ENCODE results near the gene ERN1.

Gene ERN1

DNA sequence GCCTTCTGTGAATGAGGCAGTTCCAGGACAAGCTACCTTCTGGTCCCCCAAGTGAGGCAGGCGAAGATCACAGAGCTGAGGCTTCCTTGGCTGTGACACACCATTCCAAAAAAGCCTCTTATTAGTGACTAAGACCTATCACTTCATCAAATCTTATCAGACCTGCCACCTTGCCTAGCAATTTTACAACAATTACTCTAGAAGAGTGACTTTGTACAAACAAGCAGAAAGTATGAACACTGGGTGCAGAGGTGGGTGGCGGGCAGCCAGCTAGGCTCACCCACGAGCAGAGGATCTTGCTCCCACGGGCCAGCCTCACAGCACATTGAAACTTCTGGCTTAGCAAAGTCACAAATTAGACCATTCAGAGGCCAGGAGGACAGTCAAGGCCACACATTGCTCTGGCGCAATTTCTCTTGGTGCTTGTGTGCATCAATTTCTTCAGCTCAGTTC is 107.3 kb downstream of the ERN1 start:
- POLR2A ChIA-PET, result no interaction called here
- Histone ChIP-seq H3K9me3 (ENCODE audit: control insufficient read depth, insufficient read depth, low read depth, low read length) (no peaks in the 10 kb centered on the region), H3K4me3 (ENCODE audit: low read depth, low read length) (no peak overlapping the region), H3K36me3 (ENCODE audit: control insufficient read depth in 2 of 2, insufficient read depth in 1 of 2, low read length in 2 of 2) (no peaks in the 10 kb centered on the region), H3K4me1 (ENCODE audit: control insufficient read depth, insufficient read depth, low read length) (no peaks in the 10 kb centered on the region), H3K27ac (ENCODE audit: extremely low read depth, low read depth, low read length) (no peak overlapping the region)
- CTCF ChIA-PET, result interaction anchor here (0.6 to 1.4 kb wide), 7 partner anchors 98 to 1119 kb away, joined by 3 to 7 read pairs (median 4); no protein-coding TSS in a partner anchor
- TF ChIP-seq, protein P1, sequence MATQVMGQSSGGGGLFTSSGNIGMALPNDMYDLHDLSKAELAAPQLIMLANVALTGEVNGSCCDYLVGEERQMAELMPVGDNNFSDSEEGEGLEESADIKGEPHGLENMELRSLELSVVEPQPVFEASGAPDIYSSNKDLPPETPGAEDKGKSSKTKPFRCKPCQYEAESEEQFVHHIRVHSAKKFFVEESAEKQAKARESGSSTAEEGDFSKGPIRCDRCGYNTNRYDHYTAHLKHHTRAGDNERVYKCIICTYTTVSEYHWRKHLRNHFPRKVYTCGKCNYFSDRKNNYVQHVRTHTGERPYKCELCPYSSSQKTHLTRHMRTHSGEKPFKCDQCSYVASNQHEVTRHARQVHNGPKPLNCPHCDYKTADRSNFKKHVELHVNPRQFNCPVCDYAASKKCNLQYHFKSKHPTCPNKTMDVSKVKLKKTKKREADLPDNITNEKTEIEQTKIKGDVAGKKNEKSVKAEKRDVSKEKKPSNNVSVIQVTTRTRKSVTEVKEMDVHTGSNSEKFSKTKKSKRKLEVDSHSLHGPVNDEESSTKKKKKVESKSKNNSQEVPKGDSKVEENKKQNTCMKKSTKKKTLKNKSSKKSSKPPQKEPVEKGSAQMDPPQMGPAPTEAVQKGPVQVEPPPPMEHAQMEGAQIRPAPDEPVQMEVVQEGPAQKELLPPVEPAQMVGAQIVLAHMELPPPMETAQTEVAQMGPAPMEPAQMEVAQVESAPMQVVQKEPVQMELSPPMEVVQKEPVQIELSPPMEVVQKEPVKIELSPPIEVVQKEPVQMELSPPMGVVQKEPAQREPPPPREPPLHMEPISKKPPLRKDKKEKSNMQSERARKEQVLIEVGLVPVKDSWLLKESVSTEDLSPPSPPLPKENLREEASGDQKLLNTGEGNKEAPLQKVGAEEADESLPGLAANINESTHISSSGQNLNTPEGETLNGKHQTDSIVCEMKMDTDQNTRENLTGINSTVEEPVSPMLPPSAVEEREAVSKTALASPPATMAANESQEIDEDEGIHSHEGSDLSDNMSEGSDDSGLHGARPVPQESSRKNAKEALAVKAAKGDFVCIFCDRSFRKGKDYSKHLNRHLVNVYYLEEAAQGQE (tag by site-specific recombination; IDR thresholded peaks at IDR 0.05), result no peak
- peak; percentile 52 for TF ChIP-seq EGR2 (tag by site-specific recombination; IDR thresholded peaks at IDR 0.05; ENCODE audit: low read depth)
- TF ChIP-seq, protein P2, sequence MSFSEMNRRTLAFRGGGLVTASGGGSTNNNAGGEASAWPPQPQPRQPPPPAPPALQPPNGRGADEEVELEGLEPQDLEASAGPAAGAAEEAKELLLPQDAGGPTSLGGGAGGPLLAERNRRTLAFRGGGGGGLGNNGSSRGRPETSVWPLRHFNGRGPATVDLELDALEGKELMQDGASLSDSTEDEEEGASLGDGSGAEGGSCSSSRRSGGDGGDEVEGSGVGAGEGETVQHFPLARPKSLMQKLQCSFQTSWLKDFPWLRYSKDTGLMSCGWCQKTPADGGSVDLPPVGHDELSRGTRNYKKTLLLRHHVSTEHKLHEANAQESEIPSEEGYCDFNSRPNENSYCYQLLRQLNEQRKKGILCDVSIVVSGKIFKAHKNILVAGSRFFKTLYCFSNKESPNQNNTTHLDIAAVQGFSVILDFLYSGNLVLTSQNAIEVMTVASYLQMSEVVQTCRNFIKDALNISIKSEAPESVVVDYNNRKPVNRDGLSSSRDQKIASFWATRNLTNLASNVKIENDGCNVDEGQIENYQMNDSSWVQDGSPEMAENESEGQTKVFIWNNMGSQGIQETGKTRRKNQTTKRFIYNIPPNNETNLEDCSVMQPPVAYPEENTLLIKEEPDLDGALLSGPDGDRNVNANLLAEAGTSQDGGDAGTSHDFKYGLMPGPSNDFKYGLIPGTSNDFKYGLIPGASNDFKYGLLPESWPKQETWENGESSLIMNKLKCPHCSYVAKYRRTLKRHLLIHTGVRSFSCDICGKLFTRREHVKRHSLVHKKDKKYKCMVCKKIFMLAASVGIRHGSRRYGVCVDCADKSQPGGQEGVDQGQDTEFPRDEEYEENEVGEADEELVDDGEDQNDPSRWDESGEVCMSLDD (tag by site-specific recombination; IDR thresholded peaks at IDR 0.05), result no peak
- TF ChIP-seq MYNN (tag by site-specific recombination; IDR thresholded peaks at IDR 0.05; ENCODE audit: borderline replicate concordance), result no peak
- TF ChIP-seq ZNF423 (tag by site-specific recombination; IDR thresholded peaks at IDR 0.05), result no peak
- no peak for TF ChIP-seq ZNF248 (tag by site-specific recombination; IDR thresholded peaks at IDR 0.05)
- TF ChIP-seq ZFHX2 (tag by site-specific recombination; conservative IDR thresholded peaks at IDR 0.05), result peak; percentile 85
- TF ChIP-seq ZNF169 (tag by site-specific recombination; IDR thresholded peaks at IDR 0.05), result no peak
- TF ChIP-seq ZNF324 (tag by site-specific recombination; IDR thresholded peaks at IDR 0.05), result no peak

DNA sequence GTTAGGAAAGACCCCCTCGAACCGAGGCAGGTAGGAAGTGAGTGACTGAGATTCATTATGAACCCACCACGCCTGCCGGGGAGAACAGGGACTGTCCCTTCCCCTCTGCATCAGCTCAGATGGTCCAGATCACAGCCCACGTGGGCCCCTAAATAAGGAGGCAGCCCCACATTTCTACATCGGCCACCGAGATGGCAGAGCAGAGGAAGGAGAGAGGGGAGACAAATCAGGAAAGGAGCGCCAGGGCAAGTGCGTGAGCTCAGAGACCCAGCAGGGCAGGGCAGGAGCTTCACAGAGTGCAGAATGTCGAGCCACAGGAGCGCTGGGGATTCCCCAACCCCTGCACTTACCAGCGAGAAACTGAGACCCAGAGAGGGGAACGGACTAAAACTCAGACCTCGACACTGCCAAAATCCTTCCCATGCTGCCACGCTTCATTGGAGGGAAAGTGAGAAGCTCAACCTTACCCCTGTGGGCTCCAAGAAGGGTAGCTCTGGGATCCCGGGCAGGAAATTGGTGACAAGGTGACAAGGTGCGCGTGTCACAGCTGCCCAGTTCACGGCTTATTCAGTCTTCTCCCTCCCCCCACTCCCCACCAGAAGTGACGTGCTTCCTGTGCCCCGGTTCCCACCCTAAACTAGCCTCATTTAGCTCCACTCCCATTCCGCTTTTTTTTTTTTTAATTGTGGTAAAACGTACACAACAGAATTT is 109.7 kb downstream of the ERN1 start, which contains the start of gene ICAM2:
TSS of gene ICAM2 (minus strand) at position 578 of the 711 bp plus-strand sequence. CDS start 13,942 bp downstream, outside the sequence.
- POLR2A ChIA-PET, result interaction anchor here (1.2 kb wide), 1 partner anchor 10 kb away, joined by 5 read pairs; no protein-coding TSS in a partner anchor
- H3K36me3 ChIP-seq (ENCODE audit: control insufficient read depth in 2 of 2, insufficient read depth in 1 of 2, low read length in 2 of 2), result no peaks in the 10 kb centered on the region
- CTCF ChIA-PET, result interaction anchor here (0.6 to 1.6 kb wide), 5 partner anchors 8 to 115 kb away, joined by 3 to 5 read pairs (median 3); partner anchors contain the start of gene CSHL1
- H3K4me1 ChIP-seq (ENCODE audit: control insufficient read depth, insufficient read depth, low read length), result no peaks in the 10 kb centered on the region
- no peak within 1 kb of the TSS for H3K4me3 ChIP-seq (ENCODE audit: low read depth, low read length)
- H3K9me3 ChIP-seq (ENCODE audit: control insufficient read depth, insufficient read depth, low read depth, low read length), result no peaks in the 10 kb centered on the region
- H3K27ac ChIP-seq (ENCODE audit: extremely low read depth, low read depth, low read length), result no peak within 1 kb of the TSS
- TF ChIP-seq ZNF670 (tag by site-specific recombination; IDR thresholded peaks at IDR 0.05; ENCODE audit: low read depth) (no peak), ZNF324 (tag by site-specific recombination; IDR thresholded peaks at IDR 0.05) (no peak), ZNF830 (tag by site-specific recombination; IDR thresholded peaks at IDR 0.05; ENCODE audit: low read depth) (no peak), OSR2 (tag by site-specific recombination; IDR thresholded peaks at IDR 0.05) (no peak), KLF7 (tag by site-specific recombination; IDR thresholded peaks at IDR 0.05; ENCODE audit: borderline replicate concordance) (no peak), YY2 (tag by site-specific recombination; IDR thresholded peaks at IDR 0.05) (no peak), ZNF623 (tag by site-specific recombination; IDR thresholded peaks at IDR 0.05) (no peak), TCF7L2 (IDR thresholded peaks at IDR 0.05; ENCODE audit: borderline replicate concordance, low read depth, low read length) (no peak), ZNF112 (tag by site-specific recombination; IDR thresholded peaks at IDR 0.05) (no peak), BCL11B (tag by site-specific recombination; IDR thresholded peaks at IDR 0.05; ENCODE audit: low read depth) (no peak)
- TF ChIP-seq, protein P3, sequence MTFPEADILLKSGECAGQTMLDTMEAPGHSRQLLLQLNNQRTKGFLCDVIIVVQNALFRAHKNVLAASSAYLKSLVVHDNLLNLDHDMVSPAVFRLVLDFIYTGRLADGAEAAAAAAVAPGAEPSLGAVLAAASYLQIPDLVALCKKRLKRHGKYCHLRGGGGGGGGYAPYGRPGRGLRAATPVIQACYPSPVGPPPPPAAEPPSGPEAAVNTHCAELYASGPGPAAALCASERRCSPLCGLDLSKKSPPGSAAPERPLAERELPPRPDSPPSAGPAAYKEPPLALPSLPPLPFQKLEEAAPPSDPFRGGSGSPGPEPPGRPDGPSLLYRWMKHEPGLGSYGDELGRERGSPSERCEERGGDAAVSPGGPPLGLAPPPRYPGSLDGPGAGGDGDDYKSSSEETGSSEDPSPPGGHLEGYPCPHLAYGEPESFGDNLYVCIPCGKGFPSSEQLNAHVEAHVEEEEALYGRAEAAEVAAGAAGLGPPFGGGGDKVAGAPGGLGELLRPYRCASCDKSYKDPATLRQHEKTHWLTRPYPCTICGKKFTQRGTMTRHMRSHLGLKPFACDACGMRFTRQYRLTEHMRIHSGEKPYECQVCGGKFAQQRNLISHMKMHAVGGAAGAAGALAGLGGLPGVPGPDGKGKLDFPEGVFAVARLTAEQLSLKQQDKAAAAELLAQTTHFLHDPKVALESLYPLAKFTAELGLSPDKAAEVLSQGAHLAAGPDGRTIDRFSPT (tag by site-specific recombination; IDR thresholded peaks at IDR 0.05), result no peak
- TF ChIP-seq, protein P4, sequence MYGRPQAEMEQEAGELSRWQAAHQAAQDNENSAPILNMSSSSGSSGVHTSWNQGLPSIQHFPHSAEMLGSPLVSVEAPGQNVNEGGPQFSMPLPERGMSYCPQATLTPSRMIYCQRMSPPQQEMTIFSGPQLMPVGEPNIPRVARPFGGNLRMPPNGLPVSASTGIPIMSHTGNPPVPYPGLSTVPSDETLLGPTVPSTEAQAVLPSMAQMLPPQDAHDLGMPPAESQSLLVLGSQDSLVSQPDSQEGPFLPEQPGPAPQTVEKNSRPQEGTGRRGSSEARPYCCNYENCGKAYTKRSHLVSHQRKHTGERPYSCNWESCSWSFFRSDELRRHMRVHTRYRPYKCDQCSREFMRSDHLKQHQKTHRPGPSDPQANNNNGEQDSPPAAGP (tag by site-specific recombination; IDR thresholded peaks at IDR 0.05), result no peak
- TF ChIP-seq, protein P2 (tag by site-specific recombination; IDR thresholded peaks at IDR 0.05), result no peak

All from HEK293 (cell line).